ENCODE measurements around the gene DNAJC19.

Gene DNAJC19

DNA sequence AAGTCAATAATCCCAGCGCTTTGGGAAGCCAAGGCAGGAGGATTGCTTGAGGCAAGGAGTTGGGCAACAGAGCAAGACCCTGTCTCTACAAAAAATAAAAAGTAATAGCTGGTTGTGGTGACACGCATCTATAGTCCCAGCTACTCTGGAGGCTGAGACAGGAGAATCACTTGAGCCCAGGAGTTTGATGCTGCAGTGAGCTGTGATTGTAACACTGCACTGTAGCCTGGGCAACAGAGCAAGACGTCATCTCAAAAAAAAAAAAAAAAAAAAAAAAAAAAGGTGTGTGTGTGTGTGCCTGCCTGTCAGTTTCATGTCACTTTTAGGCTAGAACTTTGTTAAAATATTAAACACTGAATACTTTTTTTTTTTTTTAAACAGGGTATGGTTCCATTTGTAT, 28.4 kb downstream of the DNAJC19 start:
- no peak for DNase-seq (ENCODE audit: low read depth)

DNA sequence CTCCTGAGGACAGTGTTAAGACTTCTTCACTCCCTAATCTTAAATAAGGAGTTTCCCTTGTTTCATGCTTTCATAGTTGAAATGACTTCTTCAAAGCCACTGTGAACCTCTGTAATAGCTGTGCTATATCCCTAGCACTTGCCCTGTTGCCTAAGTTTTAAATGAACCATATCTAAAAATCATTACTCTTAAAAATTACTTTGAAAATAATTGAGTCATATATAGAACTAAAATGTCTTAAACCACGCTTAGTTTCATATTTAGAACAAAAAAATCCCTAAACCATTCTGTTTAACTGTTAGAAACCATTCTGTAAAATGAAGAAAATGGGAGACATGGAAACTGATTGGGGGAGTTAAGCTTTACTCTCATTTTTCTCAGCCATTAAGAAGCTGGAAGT, 29.8 kb downstream of the DNAJC19 start:
- no peak for DNase-seq (ENCODE audit: low read depth)

DNA sequence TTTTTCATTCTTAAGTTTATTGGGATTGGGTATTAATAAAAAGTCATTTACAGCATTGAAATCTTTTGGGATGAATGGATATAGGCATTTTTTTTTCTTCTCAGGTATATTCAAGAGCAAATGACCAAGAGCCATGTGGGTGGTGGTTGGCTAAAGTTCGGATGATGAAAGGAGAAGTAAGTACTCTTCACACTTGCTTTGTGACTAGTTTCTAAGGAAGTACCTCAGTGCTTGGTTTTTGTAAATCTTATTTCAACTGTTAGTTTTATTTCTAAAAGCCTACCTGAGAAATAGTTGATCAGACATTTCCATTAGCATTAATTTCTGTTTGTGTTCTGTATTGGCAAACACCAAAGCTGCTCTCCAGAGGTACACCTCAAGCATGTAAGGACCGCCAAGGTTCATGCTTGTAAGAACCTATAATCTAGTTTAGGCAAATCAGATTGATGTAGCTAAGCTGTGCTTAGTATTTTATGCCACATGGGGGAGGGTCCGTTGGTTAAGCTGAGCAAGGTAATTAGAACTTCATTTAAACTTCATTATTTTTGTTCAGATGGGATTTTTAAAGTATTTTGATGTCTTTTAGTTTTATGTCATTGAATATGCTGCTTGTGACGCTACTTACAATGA, 41.7 kb downstream of the DNAJC19 start:
- DNase-seq (ENCODE audit: low read depth) = no peak

DNA sequence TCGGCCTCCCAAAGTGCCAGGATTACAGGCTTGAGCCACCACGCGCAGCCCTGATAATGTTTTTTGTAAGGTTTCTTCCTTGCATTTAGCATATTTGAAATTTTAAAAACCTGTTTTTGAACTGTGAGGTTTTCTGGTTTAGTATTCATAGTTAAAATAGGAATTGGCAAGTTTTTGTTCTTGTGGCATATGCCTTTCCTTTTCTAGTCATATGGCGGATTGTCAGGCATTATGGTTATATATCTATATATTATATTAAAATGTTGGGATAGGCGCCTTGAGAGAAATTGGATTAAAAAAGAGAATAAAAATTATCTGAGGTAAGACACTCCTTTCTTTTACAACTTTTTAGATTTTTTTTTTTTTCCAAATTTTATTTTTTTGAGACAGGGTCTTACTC, 48.7 kb downstream of the DNAJC19 start:
- no peak for DNase-seq (ENCODE audit: low read depth)

DNA sequence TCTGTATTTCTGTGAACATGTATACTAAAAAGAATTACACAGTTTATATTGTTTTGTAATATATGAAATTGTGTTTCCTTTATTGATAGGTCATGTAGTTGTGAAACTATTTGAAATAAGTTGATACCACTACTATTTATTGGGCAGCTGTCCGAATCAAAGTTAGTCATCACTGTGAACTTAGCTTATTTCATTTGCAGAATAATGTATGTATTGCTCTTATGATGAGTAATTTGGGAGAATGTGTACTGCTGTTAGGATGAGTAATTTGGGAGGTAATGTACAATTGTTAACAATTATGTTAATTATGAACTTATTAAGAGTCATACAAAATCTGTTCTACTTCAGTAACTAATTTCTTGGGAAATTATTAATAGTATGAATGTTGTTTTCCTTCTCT, 54.9 kb downstream of the DNAJC19 start:
- DNase-seq (ENCODE audit: low read depth) = no peak
